ENCODE results near the gene SRGAP3.

DNA sequence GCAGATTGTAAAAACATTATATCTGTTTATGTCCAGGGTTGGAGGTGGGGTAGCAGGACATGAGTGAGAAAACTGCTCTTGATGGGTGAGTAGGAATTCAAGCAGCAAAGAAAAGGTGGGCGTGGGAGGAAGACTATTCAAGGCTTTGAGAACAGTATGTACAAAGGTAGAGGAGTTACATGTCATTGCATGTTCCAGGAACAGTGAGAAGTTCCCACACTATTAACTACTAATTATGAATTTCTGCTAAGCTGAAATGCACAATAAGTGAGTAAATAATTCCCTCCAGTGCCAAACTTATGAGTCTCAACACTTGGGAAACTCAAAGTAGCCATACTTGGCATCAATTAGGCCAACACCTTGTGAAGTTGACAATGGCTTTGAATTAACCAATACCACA, 80.1 kb downstream of the SRGAP3 start:
- TF ChIP-seq, protein P1, sequence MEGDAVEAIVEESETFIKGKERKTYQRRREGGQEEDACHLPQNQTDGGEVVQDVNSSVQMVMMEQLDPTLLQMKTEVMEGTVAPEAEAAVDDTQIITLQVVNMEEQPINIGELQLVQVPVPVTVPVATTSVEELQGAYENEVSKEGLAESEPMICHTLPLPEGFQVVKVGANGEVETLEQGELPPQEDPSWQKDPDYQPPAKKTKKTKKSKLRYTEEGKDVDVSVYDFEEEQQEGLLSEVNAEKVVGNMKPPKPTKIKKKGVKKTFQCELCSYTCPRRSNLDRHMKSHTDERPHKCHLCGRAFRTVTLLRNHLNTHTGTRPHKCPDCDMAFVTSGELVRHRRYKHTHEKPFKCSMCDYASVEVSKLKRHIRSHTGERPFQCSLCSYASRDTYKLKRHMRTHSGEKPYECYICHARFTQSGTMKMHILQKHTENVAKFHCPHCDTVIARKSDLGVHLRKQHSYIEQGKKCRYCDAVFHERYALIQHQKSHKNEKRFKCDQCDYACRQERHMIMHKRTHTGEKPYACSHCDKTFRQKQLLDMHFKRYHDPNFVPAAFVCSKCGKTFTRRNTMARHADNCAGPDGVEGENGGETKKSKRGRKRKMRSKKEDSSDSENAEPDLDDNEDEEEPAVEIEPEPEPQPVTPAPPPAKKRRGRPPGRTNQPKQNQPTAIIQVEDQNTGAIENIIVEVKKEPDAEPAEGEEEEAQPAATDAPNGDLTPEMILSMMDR (IDR thresholded peaks at IDR 0.05): no peak
- TF ChIP-seq POLR2A (IDR thresholded peaks at IDR 0.05): no peak

Data from lower leg skin (tissue), 3 donors.